Naive thymus-derived CD8-positive, alpha-beta T cell (primary cell): ENCODE results near the gene AQP2. TPM values are rescaled to one million over a fixed set of nuclear protein-coding genes. Genes with fewer than 3 reads are reported as not detected.
A peak's percentile ranks its signal among the peaks of the same experiment; 100 is the strongest.

Experiments
- ATAC-seq, 2 donors: fragments of 150-1000 bp; cut with Tn5 transposase in 1 of 2; sonication (Bioruptor Pico), chemical (Tn5 transposase) in 1 of 2; 1 replicate in 1 of 2; 2 replicates in 1 of 2; pipeline ENCODE4 v1.10.0; 2021; ENCODE audit warnings: mild to moderate bottlenecking in 2 of 2, moderate library complexity in 2 of 2
- POLR2A ChIA-PET: fragments of 350-600 bp; sonication (Branson Sonifier 250); formaldehyde crosslinking; loops from one replicate; lab custom pipeline; 2021; ENCODE audit warnings: antibody characterized with exemption; lab: Charles Lee
- DNase-seq, 10 donors: peaks; one replicate each; pipeline versions ENCODE4 v3.0.0 to v3.0.0-alpha.2; 2020 to 2022
- H3K27ac Mint-ChIP-seq, 10 donors: one replicate each; pipeline ENCODE4 v1.8.0; 2020 to 2022; ENCODE audit warnings: mild to moderate bottlenecking in 10 of 10, mixed read lengths in 10 of 10, moderate library complexity in 4 of 10, inconsistent platforms in 1 of 10
- H3K27me3 Mint-ChIP-seq, 5 donors: one replicate each; pipeline ENCODE4 v1.8.0; 2021 to 2022; ENCODE audit warnings: mixed read lengths in 5 of 5
- H3K36me3 Mint-ChIP-seq, 3 donors: one replicate each; pipeline ENCODE4 v1.8.0; 2020 to 2022; ENCODE audit warnings: mixed read lengths in 3 of 3, mild to moderate bottlenecking in 2 of 3, inconsistent platforms in 1 of 3
- H3K4me1 Mint-ChIP-seq, 4 donors: one replicate each; pipeline ENCODE4 v1.8.0; 2021 to 2022; ENCODE audit warnings: mixed read lengths in 4 of 4
- H3K4me3 Mint-ChIP-seq, 10 donors: one replicate each; pipeline ENCODE4 v1.8.0; 2020 to 2022; ENCODE audit warnings: mild to moderate bottlenecking in 10 of 10, mixed read lengths in 10 of 10, moderate library complexity in 6 of 10, inconsistent platforms in 1 of 10
- H3K9me3 Mint-ChIP-seq, 9 donors: one replicate each; pipeline ENCODE4 v1.8.0; 2020 to 2022; ENCODE audit warnings: mixed read lengths in 9 of 9, mild to moderate bottlenecking in 3 of 9, inconsistent platforms in 1 of 9, moderate library complexity in 1 of 9
- polyA plus RNA-seq, 3 donors: library from polyadenylated mRNA; unstranded; fragments of 300-500 nt; fragmentation: Illumina TruSeq; gene quantifications; one replicate each; pipeline ENCODE4 v1.2.3, GENCODE V29; 2021
- total RNA-seq, 8 experiments: library from RNA in 2 of 8; stranded (reverse) in 2 of 8; gene quantifications; one replicate each; pipeline ENCODE4 v1.2.3 and lab custom pipeline; 2021 to 2026

The AQP2 gene
- total and polyA plus RNA-seq, 5 experiments from 2014 or later = not detected

GRCh38 chr12:49946086-49946485 lies 4.5 kb upstream of the AQP2 start:
- H3K4me1 Mint-ChIP-seq = peaks cover 5 to 19% (median 10%) of the 10 kb centered on the region in 4 donors
- peak overlapping the region in 7 of 10 donors; percentile 9 to 93 (median 90) for H3K4me3 Mint-ChIP-seq
- H3K27me3 Mint-ChIP-seq = peaks cover 5 to 27% (median 11%) of the 10 kb centered on the region in 5 donors
- ATAC-seq = no peak
- POLR2A ChIA-PET = interaction anchor here (1.2 to 1.4 kb wide), 2 partner anchors 79 to 103 kb away, joined by 3 read pairs; partner anchors contain the start of genes BCDIN3D and RACGAP1
- H3K36me3 Mint-ChIP-seq = no peaks in the 10 kb centered on the region
- H3K9me3 Mint-ChIP-seq = no peaks in the 10 kb centered on the region
- H3K27ac Mint-ChIP-seq = peak overlapping the region in 4 of 10 donors; percentile 61 to 90 (median 64)
- DNase-seq = no peak

- peak overlapping the region in 2 of 10 donors; percentile 80 to 93 for H3K4me3 Mint-ChIP-seq
Observed at GRCh38 chr12:49946497-49946896, 4.0 kb upstream of the AQP2 start.

GRCh38 chr12:49947593-49948226 lies 2.8 kb upstream of the AQP2 start:
- no peak for DNase-seq
- Mint-ChIP-seq H3K4me1 (peaks cover 5 to 19% (median 10%) of the 10 kb centered on the region in 4 donors), H3K27ac (peak overlapping the region in 2 of 10 donors; percentile 25 to 41), H3K9me3 (no peaks in the 10 kb centered on the region), H3K4me3 (no peak overlapping the region), H3K27me3 (peaks cover 5 to 30% (median 15%) of the 10 kb centered on the region in 5 donors), H3K36me3 (no peaks in the 10 kb centered on the region)
- POLR2A ChIA-PET = no interaction called here
- ATAC-seq = no peak

More at GRCh38 chr12:49946497-49946896, 4.0 kb upstream of the AQP2 start:
- peaks cover 5 to 19% (median 10%) of the 10 kb centered on the region in 4 donors for H3K4me1 Mint-ChIP-seq
- no peak overlapping the region for H3K27ac Mint-ChIP-seq
- POLR2A ChIA-PET = interaction anchor here (1.2 to 1.4 kb wide), 2 partner anchors 79 to 103 kb away, joined by 3 read pairs; partner anchors contain the start of genes BCDIN3D and RACGAP1
- peaks cover 5 to 28% (median 11%) of the 10 kb centered on the region in 5 donors for H3K27me3 Mint-ChIP-seq
- H3K9me3 Mint-ChIP-seq = no peaks in the 10 kb centered on the region
- DNase-seq = no peak
- H3K36me3 Mint-ChIP-seq = no peaks in the 10 kb centered on the region
- ATAC-seq = no peak

GRCh38 chr12:49948866-49949845 lies 1.4 kb upstream of the AQP2 start:
- Mint-ChIP-seq H3K4me1 (peaks cover 5 to 19% (median 10%) of the 10 kb centered on the region in 4 donors), H3K27me3 (peaks cover 5 to 45% (median 22%) of the 10 kb centered on the region in 5 donors), H3K4me3 (no peak overlapping the region), H3K36me3 (no peaks in the 10 kb centered on the region), H3K9me3 (no peaks in the 10 kb centered on the region), H3K27ac (peak overlapping the region in 2 of 10 donors; percentile 12 to 43)
- no peak for ATAC-seq
- no peak for DNase-seq
- POLR2A ChIA-PET = no interaction called here

- no peak overlapping the region for H3K27ac Mint-ChIP-seq
- no peak for DNase-seq
- peaks cover 5 to 16% (median 11%) of the 10 kb centered on the region in 4 donors for H3K4me1 Mint-ChIP-seq
- H3K4me3 Mint-ChIP-seq = no peak overlapping the region
- H3K27me3 Mint-ChIP-seq = peaks cover 7 to 52% (median 29%) of the 10 kb centered on the region in 5 donors
- H3K9me3 Mint-ChIP-seq = no peaks in the 10 kb centered on the region
- POLR2A ChIA-PET = no interaction called here
- no peaks in the 10 kb centered on the region for H3K36me3 Mint-ChIP-seq
- no peak for ATAC-seq
Observed at GRCh38 chr12:49949866-49950265, 671 bp upstream of the AQP2 start.

GRCh38 chr12:49951411-49952240 lies 1.1 kb downstream of the AQP2 start:
- Mint-ChIP-seq H3K27ac (peak overlapping the region in 1 of 10 donors; percentile 31), H3K36me3 (no peaks in the 10 kb centered on the region), H3K4me1 (peaks cover 0 to 6% (median 2%) of the 10 kb centered on the region in 4 donors), H3K9me3 (no peaks in the 10 kb centered on the region), H3K27me3 (peaks cover 11 to 64% (median 34%) of the 10 kb centered on the region in 5 donors), H3K4me3 (no peak overlapping the region)
- peak in 1 of 10 donors; percentile 56 for DNase-seq
- no peak for ATAC-seq
- POLR2A ChIA-PET = no interaction called here

GRCh38 chr12:49952391-49953055 lies 2.0 kb downstream of the AQP2 start:
- peak in 1 of 10 donors; percentile 49 for DNase-seq

GRCh38 chr12:49953151-49953550 lies 2.6 kb downstream of the AQP2 start:
- Mint-ChIP-seq H3K27ac (no peak overlapping the region), H3K4me3 (no peak overlapping the region), H3K4me1 (peaks cover 0 to 7% (median 2%) of the 10 kb centered on the region in 4 donors), H3K36me3 (no peaks in the 10 kb centered on the region), H3K9me3 (no peaks in the 10 kb centered on the region), H3K27me3 (peaks cover 23 to 79% (median 47%) of the 10 kb centered on the region in 5 donors)
- POLR2A ChIA-PET = no interaction called here
- peak in 1 of 10 donors; percentile 28 for DNase-seq
- no peak for ATAC-seq

More at GRCh38 chr12:49952391-49953055, 2.0 kb downstream of the AQP2 start:
- Mint-ChIP-seq H3K27ac (no peak overlapping the region), H3K36me3 (no peaks in the 10 kb centered on the region), H3K4me1 (peaks cover 0 to 7% (median 2%) of the 10 kb centered on the region in 4 donors), H3K9me3 (no peaks in the 10 kb centered on the region), H3K4me3 (no peak overlapping the region), H3K27me3 (peaks cover 18 to 73% (median 43%) of the 10 kb centered on the region in 5 donors)
- no peak for ATAC-seq
- POLR2A ChIA-PET = no interaction called here

GRCh38 chr12:49953961-49954846 lies 3.7 kb downstream of the AQP2 start:
- peaks cover 0 to 4% (median 2%) of the 10 kb centered on the region in 4 donors for H3K4me1 Mint-ChIP-seq
- H3K4me3 Mint-ChIP-seq = no peak overlapping the region
- H3K9me3 Mint-ChIP-seq = no peaks in the 10 kb centered on the region
- no peaks in the 10 kb centered on the region for H3K36me3 Mint-ChIP-seq
- H3K27ac Mint-ChIP-seq = peak overlapping the region in 1 of 10 donors; percentile 49
- peaks cover 28 to 81% (median 51%) of the 10 kb centered on the region in 5 donors for H3K27me3 Mint-ChIP-seq
- DNase-seq = peak in 1 of 10 donors; percentile 36
- POLR2A ChIA-PET = no interaction called here
- ATAC-seq = no peak

GRCh38 chr12:49954863-49955830 lies 4.6 kb downstream of the AQP2 start:
- Mint-ChIP-seq H3K36me3 (no peaks in the 10 kb centered on the region), H3K27me3 (peaks cover 30 to 81% (median 55%) of the 10 kb centered on the region in 5 donors), H3K4me1 (peaks cover 0 to 5% (median 2%) of the 10 kb centered on the region in 4 donors), H3K9me3 (no peaks in the 10 kb centered on the region), H3K4me3 (no peak overlapping the region), H3K27ac (no peak overlapping the region)
- POLR2A ChIA-PET = no interaction called here
- DNase-seq = peak in 1 of 10 donors; percentile 59
- no peak for ATAC-seq
